Activated T-cell treated with anti-CD3 and anti-CD28 coated beads, Interleukin-2, amount 50 U/mL, for 24 hours (primary cell): ENCODE data around the gene DEPDC5.

Experiments used
- DNase-seq: peaks from one replicate; pipeline ENCODE4 v3.0.0-alpha.2; 2020
- H3K27ac Mint-ChIP-seq: 2 replicates; pipeline ENCODE4 v1.8.0; 2020; ENCODE audit warnings: mild to moderate bottlenecking, mixed read lengths
- H3K27me3 Mint-ChIP-seq: 2 replicates; pipeline ENCODE4 v1.8.0; 2020; ENCODE audit warnings: mixed read lengths
- H3K36me3 Mint-ChIP-seq: 2 replicates; pipeline ENCODE4 v1.8.0; 2020; ENCODE audit warnings: low read depth, mixed read lengths
- H3K4me1 Mint-ChIP-seq: 2 replicates; pipeline ENCODE4 v1.8.0; 2020; ENCODE audit warnings: low read depth, mixed read lengths
- H3K4me3 Mint-ChIP-seq: 2 replicates; pipeline ENCODE4 v1.8.0; 2020; ENCODE audit warnings: mild to moderate bottlenecking, moderate library complexity, mixed read lengths
- H3K9me3 Mint-ChIP-seq: 2 replicates; pipeline ENCODE4 v1.8.0; 2020; ENCODE audit warnings: mixed read lengths

The DEPDC5 gene

GRCh38 chr22:31896472-31896871, 142.7 kb downstream of the DEPDC5 start:
- no peak overlapping the region for H3K27ac Mint-ChIP-seq
- no peak for DNase-seq
- H3K27me3 Mint-ChIP-seq, result no peaks in the 10 kb centered on the region
- no peaks in the 10 kb centered on the region for H3K4me1 Mint-ChIP-seq
- peaks cover 66% of the 10 kb centered on the region for H3K36me3 Mint-ChIP-seq
- H3K9me3 Mint-ChIP-seq, result no peaks in the 10 kb centered on the region
- no peak overlapping the region for H3K4me3 Mint-ChIP-seq

DNA sequence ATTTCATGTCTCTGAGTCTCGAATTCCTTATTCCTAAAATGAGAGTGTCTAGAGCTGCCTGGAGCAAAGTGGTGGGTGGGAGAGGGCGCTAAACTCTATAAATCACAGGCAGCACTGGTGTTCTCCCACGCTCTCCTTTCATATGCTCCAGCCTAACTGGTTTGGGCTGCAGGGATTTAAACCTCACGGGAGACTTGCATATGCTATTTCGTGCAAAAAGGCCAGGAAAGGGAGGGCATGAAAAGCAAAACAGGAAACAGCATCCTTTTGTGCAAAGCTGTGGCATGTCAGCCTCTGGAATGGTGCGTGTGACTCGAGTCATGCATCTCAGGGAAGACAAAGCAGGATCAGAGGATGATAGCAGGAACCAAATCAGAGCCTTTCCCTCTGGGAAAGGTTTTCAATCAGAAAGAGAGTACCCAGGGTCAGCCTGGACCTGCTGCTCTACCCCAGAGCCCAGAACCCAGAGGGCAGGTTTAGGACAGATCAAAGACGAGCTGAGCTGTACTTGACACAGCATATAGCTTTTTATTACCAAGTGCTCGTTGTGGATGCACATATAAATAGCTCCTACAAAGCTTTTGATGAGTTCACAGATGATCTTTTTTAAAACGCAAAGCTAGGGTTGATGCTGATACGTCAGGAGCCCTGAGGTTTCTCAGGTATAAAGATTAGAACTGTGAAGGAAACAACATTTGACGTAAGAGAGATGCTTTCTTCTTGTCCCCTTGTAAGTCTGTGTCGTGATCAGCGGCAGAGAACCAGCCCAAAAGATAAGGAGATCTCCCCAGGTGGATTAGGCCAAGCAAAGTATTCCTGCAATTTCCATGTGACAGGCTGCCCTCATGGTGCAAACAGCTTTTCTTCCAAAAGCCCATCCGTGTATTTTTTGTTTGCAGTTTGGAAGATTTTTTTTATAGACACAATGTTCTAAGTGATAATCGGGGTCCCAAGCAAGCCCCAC, 144.3 kb downstream of the DEPDC5 start:
- Mint-ChIP-seq H3K27ac (no peak overlapping the region), H3K4me1 (no peaks in the 10 kb centered on the region), H3K9me3 (no peaks in the 10 kb centered on the region), H3K36me3 (peaks cover 71% of the 10 kb centered on the region), H3K27me3 (no peaks in the 10 kb centered on the region), H3K4me3 (no peak overlapping the region)
- no peak for DNase-seq

GRCh38 chr22:31898926-31899325, 145.1 kb downstream of the DEPDC5 start:
- no peaks in the 10 kb centered on the region for H3K4me1 Mint-ChIP-seq
- H3K9me3 Mint-ChIP-seq, result no peaks in the 10 kb centered on the region
- H3K36me3 Mint-ChIP-seq, result peaks cover 67% of the 10 kb centered on the region
- no peak for DNase-seq
- no peak overlapping the region for H3K27ac Mint-ChIP-seq
- no peak overlapping the region for H3K4me3 Mint-ChIP-seq
- H3K27me3 Mint-ChIP-seq, result no peaks in the 10 kb centered on the region

DNA sequence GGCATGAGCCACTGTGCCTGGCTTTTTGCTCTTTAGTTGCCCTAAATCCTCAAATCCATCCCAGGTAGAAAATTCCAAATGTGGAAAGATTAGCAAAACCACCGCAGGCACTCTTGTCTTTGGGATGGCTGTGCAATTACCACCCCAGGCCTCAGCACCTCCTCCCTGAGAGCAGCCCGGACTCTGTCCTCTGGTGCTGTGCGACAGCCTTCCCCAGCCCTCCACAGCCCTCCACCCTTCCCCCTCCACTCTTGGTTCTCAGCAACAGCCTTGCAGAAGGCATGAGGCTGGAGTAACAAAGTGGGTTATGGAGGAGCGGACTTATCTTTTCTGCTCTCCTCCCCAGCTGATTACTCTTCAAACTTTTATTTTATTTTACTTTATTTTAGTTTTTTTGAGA, 145.8 kb downstream of the DEPDC5 start:
- H3K27me3 Mint-ChIP-seq, result no peaks in the 10 kb centered on the region
- H3K27ac Mint-ChIP-seq, result no peak overlapping the region
- no peaks in the 10 kb centered on the region for H3K9me3 Mint-ChIP-seq
- no peak for DNase-seq
- H3K36me3 Mint-ChIP-seq, result peaks cover 67% of the 10 kb centered on the region
- no peaks in the 10 kb centered on the region for H3K4me1 Mint-ChIP-seq
- no peak overlapping the region for H3K4me3 Mint-ChIP-seq

GRCh38 chr22:31901388-31902137, 147.7 kb downstream of the DEPDC5 start:
- Mint-ChIP-seq H3K4me3 (no peak overlapping the region), H3K4me1 (no peaks in the 10 kb centered on the region), H3K36me3 (peaks cover 68% of the 10 kb centered on the region), H3K9me3 (no peaks in the 10 kb centered on the region), H3K27ac (peak overlapping the region; percentile 38), H3K27me3 (no peaks in the 10 kb centered on the region)
- no peak for DNase-seq

GRCh38 chr22:31904651-31905050, 150.8 kb downstream of the DEPDC5 start:
- Mint-ChIP-seq H3K9me3 (no peaks in the 10 kb centered on the region), H3K4me3 (no peak overlapping the region), H3K27me3 (no peaks in the 10 kb centered on the region), H3K36me3 (peaks cover 60% of the 10 kb centered on the region), H3K27ac (no peak overlapping the region), H3K4me1 (no peaks in the 10 kb centered on the region)
- no peak for DNase-seq

DNA sequence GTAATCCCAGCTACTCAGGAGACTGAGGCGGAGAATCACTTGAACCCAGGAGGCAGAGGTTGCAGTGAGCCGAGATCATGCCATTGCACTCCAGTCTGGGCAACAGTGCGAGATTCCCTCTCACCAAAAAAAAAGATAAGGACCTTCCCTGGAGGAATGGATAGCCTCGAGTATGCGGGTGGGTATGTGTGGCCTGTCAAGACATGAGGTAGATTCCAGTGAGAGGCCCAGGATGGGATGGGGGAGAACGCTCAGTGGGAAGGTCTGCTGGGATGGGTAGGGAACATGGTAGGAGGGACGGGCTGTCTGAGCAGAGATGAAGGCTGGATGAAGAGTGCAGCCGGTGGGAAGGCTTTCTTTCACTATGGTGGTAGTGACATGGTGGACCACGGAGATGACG, 151.5 kb downstream of the DEPDC5 start:
- H3K9me3 Mint-ChIP-seq, result no peaks in the 10 kb centered on the region
- no peak for DNase-seq
- H3K27ac Mint-ChIP-seq, result peak overlapping the region; percentile 15
- no peak overlapping the region for H3K4me3 Mint-ChIP-seq
- no peaks in the 10 kb centered on the region for H3K4me1 Mint-ChIP-seq
- H3K27me3 Mint-ChIP-seq, result no peaks in the 10 kb centered on the region
- H3K36me3 Mint-ChIP-seq, result peaks cover 65% of the 10 kb centered on the region

DNA sequence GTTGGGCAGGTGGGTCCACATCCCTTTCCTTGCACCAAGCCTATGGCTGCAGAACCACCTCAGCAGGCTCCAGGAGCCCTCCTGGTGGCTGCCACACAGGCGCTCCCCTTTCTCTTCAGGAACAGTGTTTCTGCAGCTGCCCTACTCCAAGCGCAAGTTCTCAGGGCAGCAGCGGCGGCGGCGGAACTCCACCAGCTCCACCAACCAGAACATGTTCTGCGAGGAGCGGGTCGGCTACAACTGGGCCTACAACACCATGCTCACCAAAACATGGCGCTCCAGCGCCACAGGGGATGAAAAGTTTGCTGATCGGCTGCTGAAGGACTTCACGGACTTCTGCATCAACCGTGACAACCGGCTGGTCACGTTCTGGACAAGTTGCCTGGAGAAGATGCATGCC, 152.3 kb downstream of the DEPDC5 start:
- peaks cover 69% of the 10 kb centered on the region for H3K36me3 Mint-ChIP-seq
- no peak for DNase-seq
- no peaks in the 10 kb centered on the region for H3K9me3 Mint-ChIP-seq
- H3K27ac Mint-ChIP-seq, result no peak overlapping the region
- no peaks in the 10 kb centered on the region for H3K4me1 Mint-ChIP-seq
- no peak overlapping the region for H3K4me3 Mint-ChIP-seq
- no peaks in the 10 kb centered on the region for H3K27me3 Mint-ChIP-seq

DNA sequence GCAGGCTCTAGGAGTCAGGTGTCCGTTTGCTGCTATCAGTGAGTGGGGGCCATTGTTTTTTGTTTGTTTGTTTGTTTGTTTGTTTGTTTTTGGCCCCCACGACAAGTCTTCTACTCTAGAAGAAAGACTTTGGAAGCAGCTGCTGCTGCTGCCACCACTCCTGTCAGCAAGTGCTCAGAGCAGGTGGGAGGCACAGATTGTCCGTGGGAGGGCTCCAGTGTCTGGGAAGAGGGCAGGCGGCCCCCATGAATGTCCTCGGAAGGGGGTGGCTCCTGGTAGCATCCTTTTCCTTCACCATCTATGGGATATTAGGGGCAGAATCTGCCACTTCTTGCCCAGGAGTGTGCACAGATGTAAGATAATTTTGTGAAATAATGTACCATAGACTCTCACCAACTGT, 152.8 kb downstream of the DEPDC5 start:
- no peaks in the 10 kb centered on the region for H3K9me3 Mint-ChIP-seq
- H3K36me3 Mint-ChIP-seq, result peaks cover 65% of the 10 kb centered on the region
- no peak for DNase-seq
- H3K27me3 Mint-ChIP-seq, result no peaks in the 10 kb centered on the region
- no peaks in the 10 kb centered on the region for H3K4me1 Mint-ChIP-seq
- H3K4me3 Mint-ChIP-seq, result no peak overlapping the region
- no peak overlapping the region for H3K27ac Mint-ChIP-seq

GRCh38 chr22:31909977-31910376, 156.2 kb downstream of the DEPDC5 start:
- H3K27ac Mint-ChIP-seq, result no peak overlapping the region
- H3K27me3 Mint-ChIP-seq, result no peaks in the 10 kb centered on the region
- H3K4me3 Mint-ChIP-seq, result no peak overlapping the region
- peaks cover 41% of the 10 kb centered on the region for H3K36me3 Mint-ChIP-seq
- DNase-seq, result no peak
- H3K9me3 Mint-ChIP-seq, result no peaks in the 10 kb centered on the region
- H3K4me1 Mint-ChIP-seq, result no peaks in the 10 kb centered on the region

GRCh38 chr22:31911565-31912406, 158.0 kb downstream of the DEPDC5 start:
- H3K27ac Mint-ChIP-seq, result no peak overlapping the region
- no peaks in the 10 kb centered on the region for H3K27me3 Mint-ChIP-seq
- H3K36me3 Mint-ChIP-seq, result peaks cover 25% of the 10 kb centered on the region
- DNase-seq, result no peak
- H3K4me3 Mint-ChIP-seq, result no peak overlapping the region
- no peaks in the 10 kb centered on the region for H3K9me3 Mint-ChIP-seq
- peaks cover 2% of the 10 kb centered on the region for H3K4me1 Mint-ChIP-seq

- Mint-ChIP-seq H3K4me3 (no peak overlapping the region), H3K27ac (no peak overlapping the region), H3K36me3 (peaks cover 20% of the 10 kb centered on the region), H3K27me3 (no peaks in the 10 kb centered on the region), H3K9me3 (no peaks in the 10 kb centered on the region), H3K4me1 (peaks cover 7% of the 10 kb centered on the region)
- DNase-seq, result no peak
Observed at GRCh38 chr22:31912407-31912743, 158.6 kb downstream of the DEPDC5 start.

GRCh38 chr22:31915586-31915985, 161.8 kb downstream of the DEPDC5 start:
- no peak overlapping the region for H3K27ac Mint-ChIP-seq
- H3K9me3 Mint-ChIP-seq, result no peaks in the 10 kb centered on the region
- H3K4me3 Mint-ChIP-seq, result no peak overlapping the region
- DNase-seq, result no peak
- H3K4me1 Mint-ChIP-seq, result peaks cover 12% of the 10 kb centered on the region
- no peaks in the 10 kb centered on the region for H3K27me3 Mint-ChIP-seq
- peaks cover 2% of the 10 kb centered on the region for H3K36me3 Mint-ChIP-seq

DNA sequence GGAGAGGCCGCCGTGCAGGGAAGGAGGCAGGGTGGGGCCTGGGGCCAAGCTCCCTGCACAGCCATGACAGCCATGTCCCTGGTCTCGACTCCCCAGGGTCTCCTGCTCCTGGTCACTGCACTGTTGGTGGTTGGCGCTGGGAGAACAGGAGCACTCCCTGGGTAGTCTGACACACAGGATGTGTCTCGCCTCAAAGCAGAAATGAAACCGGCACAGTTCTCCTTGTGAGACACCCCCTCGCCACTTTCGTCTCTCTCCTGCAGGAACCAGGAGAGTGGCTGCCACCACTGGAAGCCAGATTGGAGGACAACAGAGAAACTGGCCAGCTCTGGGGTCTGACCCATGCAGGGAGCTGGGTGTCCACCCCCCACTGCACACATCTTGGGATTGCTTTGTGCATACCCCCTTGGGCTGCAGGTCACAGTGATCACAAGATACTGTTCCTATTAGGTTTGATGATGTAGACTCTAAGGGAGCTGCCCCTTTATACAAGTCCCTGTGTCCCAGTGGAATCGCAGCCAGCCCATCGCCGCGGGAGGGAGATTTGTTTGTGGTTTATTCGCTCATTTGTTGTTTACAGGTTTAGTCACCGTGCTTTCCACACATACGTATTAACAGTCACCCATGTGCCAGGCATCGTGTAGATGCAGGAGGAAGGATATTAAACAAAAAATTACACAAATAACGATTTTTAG, 163.6 kb downstream of the DEPDC5 start:
- Mint-ChIP-seq H3K36me3 (no peaks in the 10 kb centered on the region), H3K4me1 (peaks cover 12% of the 10 kb centered on the region), H3K9me3 (no peaks in the 10 kb centered on the region), H3K27ac (peak overlapping the region; percentile 27), H3K4me3 (no peak overlapping the region), H3K27me3 (no peaks in the 10 kb centered on the region)
- DNase-seq, result no peak
